ENCODE data around the gene ATAD1. TPM values are rescaled to one million over a fixed set of nuclear protein-coding genes. Genes with fewer than 3 reads are reported as not detected.

ATAD1 gene
- total and polyA plus RNA-seq, 7 donors = 38.6 to 84.6 (median 58.5) TPM

DNA sequence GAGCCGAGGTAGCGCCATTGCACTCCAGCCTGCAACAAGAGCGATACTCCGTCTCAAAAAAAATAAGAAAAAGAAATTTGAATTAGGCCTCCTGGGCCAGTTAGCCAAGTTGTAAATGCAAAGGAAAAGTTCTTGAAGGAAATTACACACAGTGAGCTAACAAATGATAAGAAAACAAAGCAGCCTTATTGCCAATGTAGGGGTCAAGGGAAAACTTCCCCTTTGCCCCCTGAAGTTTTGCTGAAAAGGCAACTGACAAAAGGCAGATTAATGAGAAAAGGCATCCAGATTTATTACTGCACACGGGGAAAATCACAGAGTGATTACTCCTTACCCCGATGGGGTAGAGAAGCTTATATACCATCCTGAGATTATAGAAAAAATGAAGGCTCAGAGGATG lies 88.1 kb downstream of the ATAD1 start:
- H3K4me3 ChIP-seq = no peak overlapping the region
- no peaks in the 10 kb centered on the region for H3K9me3 ChIP-seq
- H3K4me1 ChIP-seq = no peaks in the 10 kb centered on the region
- H3K36me3 ChIP-seq (ENCODE audit: insufficient read depth in 1 of 2, low read depth in 1 of 2) = peaks cover 0 to 4% of the 10 kb centered on the region in 2 donors
- H3K27me3 ChIP-seq (ENCODE audit: insufficient read depth in 3 of 3, low read length in 2 of 3) = no peaks in the 10 kb centered on the region
- H3K27ac ChIP-seq = no peak overlapping the region
- TF ChIP-seq, protein P1, sequence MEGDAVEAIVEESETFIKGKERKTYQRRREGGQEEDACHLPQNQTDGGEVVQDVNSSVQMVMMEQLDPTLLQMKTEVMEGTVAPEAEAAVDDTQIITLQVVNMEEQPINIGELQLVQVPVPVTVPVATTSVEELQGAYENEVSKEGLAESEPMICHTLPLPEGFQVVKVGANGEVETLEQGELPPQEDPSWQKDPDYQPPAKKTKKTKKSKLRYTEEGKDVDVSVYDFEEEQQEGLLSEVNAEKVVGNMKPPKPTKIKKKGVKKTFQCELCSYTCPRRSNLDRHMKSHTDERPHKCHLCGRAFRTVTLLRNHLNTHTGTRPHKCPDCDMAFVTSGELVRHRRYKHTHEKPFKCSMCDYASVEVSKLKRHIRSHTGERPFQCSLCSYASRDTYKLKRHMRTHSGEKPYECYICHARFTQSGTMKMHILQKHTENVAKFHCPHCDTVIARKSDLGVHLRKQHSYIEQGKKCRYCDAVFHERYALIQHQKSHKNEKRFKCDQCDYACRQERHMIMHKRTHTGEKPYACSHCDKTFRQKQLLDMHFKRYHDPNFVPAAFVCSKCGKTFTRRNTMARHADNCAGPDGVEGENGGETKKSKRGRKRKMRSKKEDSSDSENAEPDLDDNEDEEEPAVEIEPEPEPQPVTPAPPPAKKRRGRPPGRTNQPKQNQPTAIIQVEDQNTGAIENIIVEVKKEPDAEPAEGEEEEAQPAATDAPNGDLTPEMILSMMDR (IDR thresholded peaks at IDR 0.05) = no peak
- DNase-seq = no peak
- 69 to 80% (median 80%) methylated on average over 6 of the region's 6 CpGs for WGBS, 3 donors
- no peak for ATAC-seq
- intact Hi-C loops (cut with DNase I) = loop anchor here (10.0 kb wide), 2 partner anchors 75 to 195 kb away; partner anchors contain the start of gene PAPSS2 (in 1 of the 2)

DNA sequence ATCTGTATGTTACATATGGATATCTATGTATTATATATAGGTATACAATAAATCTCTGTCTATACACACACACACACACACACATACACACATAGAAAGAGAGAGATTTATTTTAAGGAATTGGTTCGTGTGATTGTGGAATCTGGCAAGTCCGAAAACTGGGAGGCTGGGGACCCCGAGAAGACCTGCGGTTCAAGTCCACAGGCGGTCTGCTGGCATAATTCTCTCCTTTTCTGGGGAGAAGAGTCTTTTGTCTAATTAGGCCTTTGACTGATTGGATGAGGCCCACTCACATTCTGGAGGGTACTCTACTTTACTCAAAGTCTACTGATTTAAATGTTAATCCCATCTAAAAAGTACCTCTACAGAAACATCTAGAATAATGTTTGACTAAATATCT lies 93.2 kb downstream of the ATAD1 start:
- Histone ChIP-seq H3K4me3 (no peak overlapping the region), H3K27ac (no peak overlapping the region), H3K4me1 (peaks cover 5% of the 10 kb centered on the region), H3K36me3 (ENCODE audit: insufficient read depth in 1 of 2, low read depth in 1 of 2) (peaks cover 0 to 4% of the 10 kb centered on the region in 2 donors), H3K27me3 (ENCODE audit: insufficient read depth in 3 of 3, low read length in 2 of 3) (no peaks in the 10 kb centered on the region), H3K9me3 (no peaks in the 10 kb centered on the region)
- ATAC-seq (no peak), DNase-seq (no peak)
- 96 to 99% (median 99%) methylated on average over 5 of the region's 5 CpGs for WGBS, 3 donors
- intact Hi-C loops (cut with DNase I) = no loop called here
- TF ChIP-seq, protein P1 (IDR thresholded peaks at IDR 0.05) = no peak

DNA sequence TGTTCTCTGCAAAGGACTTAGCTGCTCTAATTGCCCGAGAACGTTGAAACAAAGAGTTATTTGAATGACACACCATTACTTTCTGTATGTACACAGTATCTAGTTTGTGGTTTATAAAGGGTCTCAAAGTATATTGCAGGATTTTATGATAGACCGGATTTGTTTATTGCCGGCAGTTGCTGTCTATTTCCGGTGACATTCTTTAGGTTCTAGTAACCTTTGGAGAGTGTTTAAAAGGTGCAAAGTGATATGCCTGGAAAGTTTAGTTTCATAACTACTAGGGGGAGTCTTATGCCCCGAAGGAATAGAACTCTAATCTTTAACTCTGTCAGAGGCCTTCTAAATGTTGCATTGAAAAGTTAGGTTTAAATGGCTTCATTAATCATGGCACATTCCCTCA lies 94.5 kb downstream of the ATAD1 start:
- H3K4me1 ChIP-seq = peaks cover 5% of the 10 kb centered on the region
- H3K9me3 ChIP-seq = no peaks in the 10 kb centered on the region
- H3K27ac ChIP-seq = no peak overlapping the region
- 21 to 28% (median 22%) methylated on average over 6 of the region's 6 CpGs for WGBS, 3 donors
- H3K4me3 ChIP-seq = no peak overlapping the region
- intact Hi-C loops (cut with DNase I) = no loop called here
- H3K36me3 ChIP-seq (ENCODE audit: insufficient read depth in 1 of 2, low read depth in 1 of 2) = peaks cover 0 to 4% of the 10 kb centered on the region in 2 donors
- TF ChIP-seq, protein P1 (IDR thresholded peaks at IDR 0.05) = no peak
- no peaks in the 10 kb centered on the region for H3K27me3 ChIP-seq (ENCODE audit: insufficient read depth in 3 of 3, low read length in 2 of 3)
- DNase-seq (no peak), ATAC-seq (no peak)

DNA sequence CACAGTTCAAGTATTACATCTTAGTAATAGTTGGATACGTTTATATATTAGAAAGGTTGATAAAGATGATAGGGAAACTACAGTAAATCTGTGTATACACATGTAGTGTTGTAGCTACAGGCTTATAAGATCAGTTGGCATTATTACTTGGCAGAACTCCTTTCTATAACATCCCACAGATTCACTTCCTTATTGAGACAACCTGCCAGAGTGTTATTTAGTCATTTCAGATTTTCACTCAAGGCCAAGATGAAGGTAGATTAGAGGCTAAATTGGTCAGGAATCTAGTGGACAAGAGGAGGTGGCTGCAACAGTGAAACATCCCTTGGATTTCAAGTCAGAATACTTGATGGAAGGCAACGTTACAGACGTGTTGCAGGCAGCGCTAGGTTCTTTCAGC lies 95.3 kb downstream of the ATAD1 start:
- H3K9me3 ChIP-seq = no peaks in the 10 kb centered on the region
- DNase-seq (no peak), ATAC-seq (no peak)
- H3K4me3 ChIP-seq = no peak overlapping the region
- peaks cover 5% of the 10 kb centered on the region for H3K4me1 ChIP-seq
- no peaks in the 10 kb centered on the region for H3K27me3 ChIP-seq (ENCODE audit: insufficient read depth in 3 of 3, low read length in 2 of 3)
- TF ChIP-seq, protein P1 (IDR thresholded peaks at IDR 0.05) = no peak
- peaks cover 0 to 3% of the 10 kb centered on the region in 2 donors for H3K36me3 ChIP-seq (ENCODE audit: insufficient read depth in 1 of 2, low read depth in 1 of 2)
- intact Hi-C loops (cut with DNase I) = no loop called here
- H3K27ac ChIP-seq = no peak overlapping the region
- WGBS, 3 donors = 57 to 64% (median 61%) methylated on average over 4 of the region's 4 CpGs

DNA sequence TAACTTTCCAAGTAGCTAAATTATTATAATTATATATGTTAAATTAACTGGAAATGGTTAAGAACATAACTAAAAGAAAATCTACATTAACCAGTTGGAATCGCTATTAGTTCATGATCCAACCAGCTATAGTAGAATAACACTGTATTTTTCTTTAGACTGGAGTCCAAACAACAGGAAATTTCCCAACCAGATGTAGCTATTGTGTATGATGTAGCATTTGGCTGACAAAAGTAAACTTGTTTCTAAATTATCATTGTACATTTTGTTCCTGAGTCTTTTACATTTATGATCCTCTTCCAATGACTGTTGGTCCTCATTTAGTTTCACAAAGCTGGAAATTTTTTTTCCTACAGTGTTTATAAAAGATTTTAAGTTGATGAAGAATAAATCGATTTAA lies 96.2 kb downstream of the ATAD1 start:
- H3K4me3 ChIP-seq = no peak overlapping the region
- TF ChIP-seq, protein P1 (IDR thresholded peaks at IDR 0.05) = no peak
- no peaks in the 10 kb centered on the region for H3K36me3 ChIP-seq (ENCODE audit: insufficient read depth in 1 of 2, low read depth in 1 of 2)
- WGBS, 3 donors = 76 to 85% (median 84%) methylated on average over 2 of the region's 2 CpGs
- no peaks in the 10 kb centered on the region for H3K9me3 ChIP-seq
- peak overlapping the region; percentile 6 for H3K27ac ChIP-seq
- peaks cover 5% of the 10 kb centered on the region for H3K4me1 ChIP-seq
- intact Hi-C loops (cut with DNase I) = no loop called here
- DNase-seq (no peak), ATAC-seq (no peak)
- no peaks in the 10 kb centered on the region for H3K27me3 ChIP-seq (ENCODE audit: insufficient read depth in 3 of 3, low read length in 2 of 3)

Measured in psoas muscle (tissue), 8 donors.